Measurements from ENCODE around the gene LOXL1. TPM values are rescaled to one million over a fixed set of nuclear protein-coding genes. Genes with fewer than 3 reads are reported as not detected.
A peak's percentile ranks its signal among the peaks of the same experiment; 100 is the strongest.

LOXL1 gene
- total and polyA plus RNA-seq, 3 donors from 2014 or later, result 13.9 to 56.8 (median 14.9) TPM

GRCh38 chr15:73955861-73956742 is 29.8 kb downstream of the LOXL1 start:
- Histone ChIP-seq H3K27me3 (no peaks in the 10 kb centered on the region), H3K36me3 (ENCODE audit: low read depth, missing control alignments) (no peaks in the 10 kb centered on the region), H3K27ac (peak overlapping the region in 1 of 2 donors; percentile 6), H3K4me3 (no peak overlapping the region), H3K4me1 (peaks cover 16% of the 10 kb centered on the region), H3K9me3 (no peaks in the 10 kb centered on the region)
- TF ChIP-seq POLR2A (IDR thresholded peaks at IDR 0.05), result no peak
- TF ChIP-seq CTCF (IDR thresholded peaks at IDR 0.05), result no peak
- 84 to 88% methylated on average over 9 to 12 of the region's 12 CpGs for WGBS, 2 donors
- intact Hi-C loops (cut with DNase I; ENCODE audit: low total_unique reads), result no loop called here
- no peak for DNase-seq

- intact Hi-C loops (cut with DNase I; ENCODE audit: low total_unique reads), result no loop called here
- WGBS, 2 donors, result 78 to 79% methylated on average over 9 of the region's 9 CpGs
- H3K27me3 ChIP-seq, result no peaks in the 10 kb centered on the region
- peak overlapping the region in 1 of 2 donors; percentile 6 for H3K27ac ChIP-seq
- no peak for DNase-seq
- H3K36me3 ChIP-seq (ENCODE audit: low read depth, missing control alignments), result no peaks in the 10 kb centered on the region
- H3K4me3 ChIP-seq, result no peak overlapping the region
- TF ChIP-seq POLR2A (IDR thresholded peaks at IDR 0.05) (no peak), CTCF (IDR thresholded peaks at IDR 0.05) (no peak)
- H3K9me3 ChIP-seq, result no peaks in the 10 kb centered on the region
- peaks cover 11% of the 10 kb centered on the region for H3K4me1 ChIP-seq
These were observed 30.5 kb downstream of the LOXL1 start for GRCh38 chr15:73956743-73957135.

- Histone ChIP-seq H3K27me3 (no peaks in the 10 kb centered on the region), H3K4me3 (no peak overlapping the region), H3K36me3 (ENCODE audit: low read depth, missing control alignments) (no peaks in the 10 kb centered on the region), H3K27ac (no peak overlapping the region), H3K4me1 (peaks cover 6% of the 10 kb centered on the region), H3K9me3 (no peaks in the 10 kb centered on the region)
- no peak for DNase-seq
- TF ChIP-seq CTCF (IDR thresholded peaks at IDR 0.05) (no peak), POLR2A (IDR thresholded peaks at IDR 0.05) (no peak)
- 86% methylated on average over 8 of the region's 8 CpGs for WGBS, 2 donors
- intact Hi-C loops (cut with DNase I; ENCODE audit: low total_unique reads), result no loop called here
These were observed 31.0 kb downstream of the LOXL1 start for GRCh38 chr15:73957276-73957675.

- TF ChIP-seq CTCF (IDR thresholded peaks at IDR 0.05), result no peak
- no peak for TF ChIP-seq POLR2A (IDR thresholded peaks at IDR 0.05)
- Histone ChIP-seq H3K36me3 (ENCODE audit: low read depth, missing control alignments) (no peaks in the 10 kb centered on the region), H3K4me3 (no peak overlapping the region), H3K27me3 (no peaks in the 10 kb centered on the region), H3K9me3 (no peaks in the 10 kb centered on the region), H3K27ac (no peak overlapping the region), H3K4me1 (peaks cover 1% of the 10 kb centered on the region)
- intact Hi-C loops (cut with DNase I; ENCODE audit: low total_unique reads), result no loop called here
- no peak for DNase-seq
- WGBS, 2 donors, result 92 to 95% methylated on average over 2 of the region's 2 CpGs
These were observed 31.5 kb downstream of the LOXL1 start for GRCh38 chr15:73957785-73958184.

All from testis (tissue), 3 donors.